HL-60/S4 (cell line): ENCODE measurements around the gene WDR88.
"Not testable (repeated sequence)": the region's sequence is repeated elsewhere in the genome, so short reads cannot be mapped to it uniquely, and the experiment has no call there.

Source experiments
- in situ Hi-C: fragments of 300-500 bp; cut with MboI; formaldehyde crosslinking; loops from 2 replicates; pipeline ENCODE4 v1.14.3; 2022; ENCODE audit warnings: low sequenced_read_pairs

Gene WDR88

GRCh38 chr19:33163481-33163880 lies 31.6 kb downstream of the WDR88 start:
- in situ Hi-C loops, result no loop called here

GRCh38 chr19:33166037-33166436 lies 34.1 kb downstream of the WDR88 start:
- in situ Hi-C loops, result not testable (repeated sequence)

GRCh38 chr19:33167438-33167837 lies 35.5 kb downstream of the WDR88 start:
- in situ Hi-C loops, result no loop called here

GRCh38 chr19:33168528-33168927 lies 36.6 kb downstream of the WDR88 start:
- in situ Hi-C loops, result no loop called here

GRCh38 chr19:33171222-33171795 lies 39.4 kb downstream of the WDR88 start:
- in situ Hi-C loops, result no loop called here

GRCh38 chr19:33171916-33172359 lies 40.0 kb downstream of the WDR88 start:
- in situ Hi-C loops, result no loop called here

GRCh38 chr19:33174186-33174585 lies 42.3 kb downstream of the WDR88 start:
- in situ Hi-C loops, result no loop called here

GRCh38 chr19:33175156-33175782 lies 43.4 kb downstream of the WDR88 start:
- in situ Hi-C loops, result loop anchor here (5.0 kb wide), 1 partner anchor 33 kb away; no protein-coding TSS in a partner anchor

GRCh38 chr19:33175886-33176669 lies 44.2 kb downstream of the WDR88 start:
- in situ Hi-C loops, result loop anchor here (5.0 kb wide), 1 partner anchor 34 kb away; no protein-coding TSS in a partner anchor

GRCh38 chr19:33176670-33177416 lies 44.9 kb downstream of the WDR88 start:
- in situ Hi-C loops, result loop anchor here (5.0 kb wide), 1 partner anchor 35 kb away; no protein-coding TSS in a partner anchor

- in situ Hi-C loops, result loop anchor here (5.0 kb wide), 1 partner anchor 35 kb away; no protein-coding TSS in a partner anchor
Measured at GRCh38 chr19:33177417-33177979, 45.6 kb downstream of the WDR88 start.

GRCh38 chr19:33186431-33187182 lies 54.7 kb downstream of the WDR88 start:
- in situ Hi-C loops, result no loop called here

- in situ Hi-C loops, result no loop called here
Measured at GRCh38 chr19:33187183-33187540, 55.2 kb downstream of the WDR88 start.

GRCh38 chr19:33189453-33189852 lies 57.5 kb downstream of the WDR88 start:
- in situ Hi-C loops, result no loop called here

- in situ Hi-C loops, result not testable (repeated sequence)
Measured at GRCh38 chr19:33191092-33191491, 59.2 kb downstream of the WDR88 start.

- in situ Hi-C loops, result no loop called here
Measured at GRCh38 chr19:33191501-33191900, 59.6 kb downstream of the WDR88 start.

GRCh38 chr19:33192010-33192409 lies 60.1 kb downstream of the WDR88 start:
- in situ Hi-C loops, result no loop called here

GRCh38 chr19:33193269-33193864 lies 61.5 kb downstream of the WDR88 start:
- in situ Hi-C loops, result no loop called here

GRCh38 chr19:33193865-33194362 lies 62.0 kb downstream of the WDR88 start, which contains the start of gene LRP3:
TSS of gene LRP3 (plus strand) at chr19:33194330. CDS start at chr19:33194786, 456 bp downstream.
- in situ Hi-C loops, result no loop called here
